GM12892 (cell line): ENCODE measurements around the gene FLYWCH2.

Experiments used
- DNase-seq: peaks from one replicate; pipeline ENCODE4 v3.0.0; 2011; ENCODE audit not compliant: insufficient read length
- FAIRE-seq: peaks from 2 replicates; lab custom pipeline; 2011; peaks lifted over from hg19 to GRCh38; lab: Jason Lieb, UNC
- POLR2A ChIP-seq: IDR thresholded peaks from 2 replicates; pipeline ENCODE4 v1.6.1; 2011; ENCODE audit warnings: low read depth, low read length, control low read depth
- POLR2AphosphoS5 ChIP-seq: IDR thresholded peaks from 2 replicates; pipeline ENCODE4 v1.6.1; 2011; ENCODE audit warnings: low read depth, low read length, control low read depth
- TAF1 ChIP-seq: IDR thresholded peaks from 2 replicates; pipeline ENCODE4 v1.6.1; 2011; ENCODE audit warnings: low read depth, mild to moderate bottlenecking, control low read depth, low read length, borderline replicate concordance

The FLYWCH2 gene

GRCh38 chr16:2856061-2856670 lies 26.8 kb upstream of the FLYWCH2 start:
- no peak for FAIRE-seq
- no peak for TF ChIP-seq TAF1
- no peak for TF ChIP-seq POLR2AphosphoS5
- no peak for TF ChIP-seq POLR2A
- DNase-seq, result no peak

DNA sequence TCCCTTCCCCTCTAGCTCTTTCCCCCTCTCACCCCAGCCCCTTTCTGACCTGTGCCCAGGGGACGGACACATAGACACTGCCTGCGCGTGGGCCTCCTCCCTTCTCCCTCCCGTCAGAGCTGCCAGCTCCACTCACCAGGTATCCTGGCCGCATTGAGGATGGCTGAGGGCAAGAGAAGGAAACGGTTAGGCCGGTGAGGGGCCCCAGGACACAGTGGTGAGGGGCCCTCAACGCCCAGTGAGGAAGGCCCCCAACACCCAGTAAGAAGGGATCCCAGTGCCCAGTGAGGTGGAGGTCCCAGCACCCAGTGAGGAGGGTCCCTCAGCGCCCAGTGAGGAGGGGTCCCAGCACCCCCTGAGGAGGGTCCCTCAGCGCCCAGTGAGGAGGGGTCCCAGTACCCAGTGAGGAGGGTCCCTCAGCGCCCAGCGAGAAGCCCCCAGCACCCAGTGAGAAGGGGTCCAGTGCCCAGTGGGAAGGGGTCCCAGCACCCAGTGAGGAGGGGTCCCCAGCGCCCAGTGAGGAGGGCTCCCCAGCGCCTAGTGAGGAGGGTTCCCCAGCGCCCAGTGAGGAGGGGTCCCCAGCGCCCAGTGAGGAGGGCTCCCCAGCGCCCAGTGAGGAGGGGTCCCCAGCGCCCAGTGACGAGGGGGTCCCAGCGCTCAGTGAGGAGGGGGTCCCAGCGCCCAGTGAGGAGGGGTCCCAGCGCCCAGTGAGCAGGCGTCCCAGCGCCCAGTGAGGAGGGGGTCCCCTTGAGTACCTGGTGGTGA lies 26.1 kb upstream of the FLYWCH2 start:
- DNase-seq (no peak), FAIRE-seq (no peak)
- TF ChIP-seq POLR2A, result no peak
- no peak for TF ChIP-seq TAF1
- no peak for TF ChIP-seq POLR2AphosphoS5

DNA sequence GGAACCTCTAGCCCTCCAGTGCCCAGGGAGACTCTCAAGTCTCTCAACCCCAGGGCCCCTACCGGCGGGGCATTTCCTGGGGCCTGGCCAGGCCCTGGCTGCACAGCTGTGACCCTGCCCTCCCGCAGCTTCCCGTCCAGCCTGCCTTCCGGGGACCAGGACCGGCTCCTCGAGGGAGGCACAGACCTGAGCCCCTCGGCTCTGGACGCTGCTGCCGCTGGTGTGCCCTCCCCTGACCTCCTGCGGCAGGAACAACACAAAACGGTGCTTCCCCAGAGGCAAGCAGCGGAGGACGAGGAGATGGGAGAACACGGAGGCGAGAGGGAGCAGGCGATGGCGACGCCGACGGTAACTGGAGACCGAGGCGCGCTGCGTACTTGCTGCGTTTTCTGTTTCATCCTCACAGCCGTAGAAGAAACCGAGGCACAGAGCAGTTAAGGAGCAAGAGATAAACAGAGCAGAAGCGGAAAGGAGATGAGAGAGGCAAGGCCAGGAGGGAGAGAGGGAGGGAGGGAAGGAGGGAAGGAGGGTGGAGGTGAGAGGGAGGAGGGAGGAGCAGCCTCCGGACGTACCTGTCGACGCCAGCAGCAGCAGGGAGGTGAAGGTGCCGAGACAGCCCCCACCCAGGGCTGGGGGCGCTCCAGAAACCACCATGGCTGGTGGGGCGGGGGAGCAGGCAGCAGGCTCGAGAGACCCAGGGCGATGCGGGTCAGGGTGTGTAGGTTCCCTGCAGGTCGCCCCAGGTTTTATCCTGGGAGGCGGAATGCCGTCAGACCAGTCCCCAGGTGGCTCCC lies 25.4 kb upstream of the FLYWCH2 start, which contains the start of gene PRSS22:
TSS of gene PRSS22 (minus strand) at position 720 of the 794 bp plus-strand sequence. CDS start at position 654, 66 bp downstream.
- FAIRE-seq (no peak), DNase-seq (no peak)
- TF ChIP-seq POLR2AphosphoS5, result no peak
- TF ChIP-seq TAF1, result no peak
- TF ChIP-seq POLR2A, result no peak

DNA sequence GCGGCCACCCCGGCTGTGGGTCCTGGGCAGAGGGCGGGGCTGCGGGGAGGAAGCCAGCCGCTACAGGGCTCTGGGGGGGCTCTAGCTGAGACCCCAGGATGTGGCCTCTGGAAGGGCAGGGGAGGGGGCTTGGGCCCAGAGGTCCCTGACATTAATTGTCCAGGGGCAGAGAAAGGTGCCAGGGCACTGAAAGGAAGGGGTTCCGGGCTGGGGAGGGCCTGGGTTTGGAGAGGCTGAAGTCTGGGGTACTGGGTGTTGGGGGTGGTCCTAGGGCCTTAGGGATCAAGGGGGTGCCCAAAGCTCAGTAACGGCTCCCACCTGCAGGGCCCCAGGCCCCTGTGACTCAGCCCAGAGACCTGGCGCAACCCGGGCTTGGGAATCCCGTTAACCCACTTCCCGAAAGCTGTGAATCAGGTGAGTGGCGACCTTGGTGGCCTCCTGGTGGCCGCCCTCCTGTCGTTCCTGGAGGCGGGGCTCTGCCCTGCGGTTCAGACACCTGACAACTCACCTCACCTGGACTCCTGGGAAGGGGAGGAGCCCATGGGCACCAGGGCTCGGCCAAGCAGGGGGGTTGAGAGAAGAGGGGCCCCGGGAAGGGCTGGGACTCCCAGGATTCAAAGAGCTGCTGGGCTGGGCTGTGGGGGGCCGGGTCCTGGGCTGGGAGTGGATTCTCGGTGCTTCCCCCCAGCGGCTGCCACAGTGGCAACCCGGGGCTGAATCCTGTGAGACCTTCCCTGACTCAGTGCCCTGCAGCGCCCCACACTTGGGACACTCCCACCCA lies 24.6 kb upstream of the FLYWCH2 start:
- DNase-seq (no peak), FAIRE-seq (no peak)
- TF ChIP-seq POLR2A (no peak), TAF1 (no peak), POLR2AphosphoS5 (no peak)

DNA sequence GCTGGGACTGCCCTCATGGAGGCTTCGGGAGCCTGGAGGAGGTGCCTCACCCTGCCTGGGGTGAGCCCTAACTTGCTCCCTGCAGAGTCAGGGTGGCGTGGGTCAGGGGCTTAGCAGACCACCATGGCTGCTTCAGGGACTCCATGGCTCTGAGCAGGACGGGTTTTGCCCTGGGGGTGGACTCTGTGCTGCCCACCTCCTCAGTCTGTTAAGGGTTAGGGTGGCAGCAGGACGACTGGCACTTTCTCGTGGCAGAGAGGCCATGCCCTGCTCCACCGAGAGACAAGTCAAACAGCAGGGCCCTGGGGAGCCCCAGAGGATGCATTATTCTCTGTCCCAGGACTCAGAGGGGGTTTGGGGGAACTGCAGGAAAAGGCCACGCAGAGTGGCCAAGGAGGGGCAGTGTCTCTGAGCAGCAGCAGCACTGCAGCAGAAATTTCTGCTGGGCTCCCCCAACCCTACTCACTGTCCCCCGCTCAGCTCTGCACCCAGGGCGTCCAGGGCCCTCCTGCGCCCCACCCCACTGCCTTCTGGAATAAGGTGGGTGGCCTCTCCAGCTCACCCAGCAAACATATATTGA lies 23.2 kb upstream of the FLYWCH2 start:
- no peak for TF ChIP-seq POLR2AphosphoS5
- TF ChIP-seq POLR2A, result no peak
- TF ChIP-seq TAF1, result no peak
- FAIRE-seq, result no peak
- no peak for DNase-seq

- TF ChIP-seq POLR2A, result no peak
- TF ChIP-seq TAF1, result no peak
- no peak for TF ChIP-seq POLR2AphosphoS5
- FAIRE-seq (no peak), DNase-seq (no peak)
Measured at GRCh38 chr16:2860826-2861567, 22.0 kb upstream of the FLYWCH2 start.

DNA sequence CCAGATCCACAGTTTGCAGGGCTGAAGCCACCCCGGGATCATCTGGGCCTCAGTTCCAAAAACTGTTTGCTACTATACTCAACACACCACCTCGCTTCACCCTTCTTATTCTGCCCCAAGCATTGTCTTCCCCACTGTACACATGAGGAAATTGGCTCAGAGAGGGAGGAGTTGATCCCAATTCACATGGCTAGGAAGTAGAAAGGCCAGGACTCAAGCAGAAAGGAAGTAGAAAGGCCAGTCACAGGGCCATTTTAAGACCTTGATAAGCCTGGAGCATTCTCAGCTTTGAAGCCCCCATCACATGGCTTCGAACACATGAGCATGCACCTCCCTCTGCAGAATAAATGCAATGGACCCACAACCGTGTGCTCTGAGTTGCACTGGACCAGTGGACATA lies 17.4 kb upstream of the FLYWCH2 start:
- TF ChIP-seq POLR2A, result no peak
- TF ChIP-seq POLR2AphosphoS5, result no peak
- no peak for TF ChIP-seq TAF1
- no peak for FAIRE-seq
- no peak for DNase-seq

DNA sequence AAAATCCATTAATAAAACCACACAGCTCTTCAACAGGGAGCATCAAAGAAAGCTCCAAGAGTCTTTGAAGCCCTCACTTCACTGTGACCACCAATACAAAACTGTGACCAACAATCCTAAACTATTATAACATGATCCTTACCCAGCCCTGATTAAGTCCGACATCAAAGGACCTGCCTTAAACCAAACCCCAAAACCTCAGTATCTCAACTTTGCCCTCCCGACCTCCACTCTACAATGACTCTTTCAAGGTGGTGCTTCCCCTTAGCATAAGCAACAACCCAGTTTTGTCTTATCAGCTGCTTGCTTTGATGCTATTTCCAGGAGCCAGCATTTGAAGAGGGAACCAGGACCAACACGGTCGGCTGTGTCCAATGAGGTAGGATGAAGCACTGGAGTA lies 16.6 kb upstream of the FLYWCH2 start:
- FAIRE-seq (no peak), DNase-seq (no peak)
- no peak for TF ChIP-seq TAF1

GRCh38 chr16:2867661-2867986 lies 15.4 kb upstream of the FLYWCH2 start:
- FAIRE-seq, result no peak
- DNase-seq, result no peak
- TF ChIP-seq POLR2A (no peak), POLR2AphosphoS5 (no peak), TAF1 (no peak)
